NCI-H524 (cell line): ENCODE data around the gene IPPK.

Source experiments
- DNase-seq, 2 experiments: peaks; one replicate each; lab custom pipeline; 2025; lab: John Stamatoyannopoulos, UW

The IPPK gene

GRCh38 chr9:92657296-92658094 lies 12.4 kb downstream of the IPPK start:
- no peak for DNase-seq

- no peak for DNase-seq
Measured at GRCh38 chr9:92656537-92656925, 13.4 kb downstream of the IPPK start.

DNA sequence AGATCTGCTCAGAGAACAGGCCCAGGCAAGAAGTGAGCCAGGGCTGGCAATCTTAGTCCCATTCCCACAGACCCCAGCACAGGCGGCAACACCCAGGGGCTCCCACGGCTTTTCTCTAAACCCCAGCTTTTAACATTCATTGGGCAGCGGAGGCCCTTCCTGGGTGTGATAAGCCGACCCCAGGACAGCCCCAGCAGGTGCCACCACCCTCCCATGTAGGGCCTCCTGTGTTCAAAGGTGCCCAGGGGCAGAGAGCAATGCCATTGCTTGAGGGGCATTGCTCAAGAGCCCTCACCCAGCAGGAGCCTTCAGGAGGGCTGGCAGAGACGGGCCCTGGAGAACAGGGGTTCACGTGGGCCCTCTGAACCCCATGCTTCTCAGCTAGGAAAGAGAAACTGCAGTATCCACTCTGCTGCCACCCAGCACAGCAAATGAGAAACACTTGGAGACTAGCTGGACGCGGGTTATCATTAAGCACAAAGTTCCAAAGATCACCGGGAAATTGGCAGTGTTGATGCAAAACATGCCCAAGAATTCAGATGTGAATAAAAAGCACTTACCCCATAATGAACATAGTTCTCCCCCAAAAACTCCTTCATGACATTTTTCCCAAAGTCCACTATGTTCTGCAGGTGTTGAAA lies 13.9 kb downstream of the IPPK start:
- no peak for DNase-seq

DNA sequence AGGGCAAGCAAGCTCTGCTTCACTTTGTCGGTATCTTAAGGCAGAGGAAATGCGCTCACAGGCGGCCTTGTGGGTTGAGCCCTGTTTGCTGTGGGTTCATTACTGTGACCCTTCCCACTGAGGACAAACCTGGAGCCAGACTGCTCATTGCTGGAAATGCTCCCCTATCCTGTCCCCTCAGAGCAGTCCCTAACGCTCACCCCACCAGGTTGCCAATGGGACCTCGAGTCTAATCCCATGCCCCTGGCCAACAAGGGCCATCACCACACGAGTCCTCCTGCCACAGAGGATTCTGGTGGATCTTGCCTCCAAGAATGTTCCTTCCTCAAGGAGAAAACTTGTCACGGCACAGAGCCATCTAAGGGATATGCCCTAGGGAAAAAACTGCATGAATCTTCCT lies 14.6 kb downstream of the IPPK start:
- DNase-seq: no peak

GRCh38 chr9:92654481-92655301 lies 15.2 kb downstream of the IPPK start:
- no peak for DNase-seq

GRCh38 chr9:92652461-92652860 lies 17.5 kb downstream of the IPPK start:
- DNase-seq: no peak

DNA sequence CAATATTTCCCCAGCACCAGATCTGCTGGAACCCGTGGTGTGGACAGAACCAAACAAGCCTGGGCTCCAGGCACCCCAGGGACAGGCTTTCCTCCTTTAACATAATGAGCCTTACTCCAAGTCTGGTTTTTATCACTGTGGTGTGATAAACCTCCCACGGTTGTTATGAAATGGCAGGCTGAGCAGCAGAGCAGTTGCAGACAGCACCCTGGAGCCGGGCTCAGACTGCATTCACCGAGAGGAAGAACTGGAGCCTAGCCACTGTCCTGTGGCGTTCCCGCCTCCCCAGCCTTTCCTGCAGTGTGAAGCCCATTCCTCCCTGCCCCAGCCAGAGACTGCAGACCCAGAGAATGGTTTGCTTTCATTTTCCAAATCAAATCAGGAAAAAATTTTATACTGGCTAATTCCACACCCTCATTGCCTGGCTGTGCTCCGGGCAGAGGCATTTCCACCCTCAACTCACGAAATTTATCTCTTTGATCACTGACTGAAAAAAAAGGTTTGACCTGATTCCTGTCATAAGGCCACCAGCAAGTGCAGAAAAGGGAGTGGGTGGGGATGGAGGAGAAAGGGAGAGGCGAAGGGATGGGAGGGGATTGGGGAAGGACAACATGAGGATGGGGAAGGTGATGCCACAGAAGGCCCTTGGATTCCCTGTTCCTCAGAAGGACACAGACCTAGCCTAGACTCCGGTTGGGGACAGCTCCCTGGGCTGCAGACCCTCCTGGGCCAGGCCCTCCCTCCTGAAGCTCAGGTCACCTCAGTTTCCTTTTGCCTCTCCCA lies 18.9 kb downstream of the IPPK start:
- DNase-seq: no peak

GRCh38 chr9:92650296-92650695 lies 19.6 kb downstream of the IPPK start:
- DNase-seq: no peak

DNA sequence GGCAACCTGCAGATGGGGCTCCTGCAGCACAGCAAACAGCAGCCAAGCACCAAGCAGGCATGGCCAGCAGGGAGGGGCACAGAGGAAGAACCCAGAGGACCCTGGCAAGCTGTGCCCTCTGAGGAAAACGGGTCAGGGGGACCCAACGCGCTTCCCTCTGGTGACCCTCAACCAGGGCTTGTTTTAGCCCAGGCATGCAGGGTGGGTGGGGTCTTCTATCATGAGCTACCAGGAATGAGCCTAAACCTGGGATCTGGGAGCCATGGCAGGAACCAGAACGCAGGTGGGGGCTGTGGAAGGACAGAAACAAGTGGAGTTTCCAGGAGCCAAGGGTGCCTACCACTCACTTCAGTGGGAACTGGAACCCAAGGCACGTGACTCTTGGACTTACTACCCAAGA lies 20.9 kb downstream of the IPPK start:
- no peak for DNase-seq

- DNase-seq: no peak
Measured at GRCh38 chr9:92648474-92648971, 21.4 kb downstream of the IPPK start.

DNA sequence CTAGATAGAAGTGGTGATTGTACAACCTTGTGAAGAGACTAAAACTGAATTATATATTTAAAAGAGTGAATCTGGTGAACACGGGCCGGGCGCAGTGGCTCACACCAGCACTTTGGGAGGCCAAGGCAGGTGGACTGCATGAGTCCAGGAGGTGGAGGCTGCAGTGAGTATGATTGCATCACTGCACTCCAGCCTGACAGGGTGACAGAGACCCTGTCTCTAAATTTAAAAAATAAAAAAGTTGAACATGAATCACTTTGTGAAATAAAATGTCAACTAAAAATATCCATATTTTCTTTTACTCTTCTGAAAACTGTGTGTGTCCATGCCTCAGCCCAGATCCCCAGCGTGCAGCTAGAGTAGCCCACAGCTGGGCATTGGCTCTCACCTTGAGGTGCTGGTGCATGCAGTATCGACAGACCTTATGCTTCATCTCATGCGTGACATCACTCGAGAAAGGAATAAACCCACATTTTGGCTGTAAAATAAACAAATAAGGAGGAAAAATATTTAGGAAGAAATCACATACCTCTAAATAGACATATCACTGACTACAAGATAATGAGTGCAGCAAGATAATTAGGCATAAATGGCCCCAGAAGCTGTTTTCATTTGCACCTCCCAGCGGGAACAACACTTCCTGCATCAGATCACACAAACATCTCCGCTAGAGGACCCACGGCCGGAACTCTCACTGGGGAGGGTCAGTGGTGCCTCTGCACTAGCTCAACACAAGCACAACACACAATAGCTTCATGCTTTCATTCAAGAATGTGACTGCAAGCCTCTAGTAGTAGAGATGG lies 22.1 kb downstream of the IPPK start:
- no peak for DNase-seq

GRCh38 chr9:92645041-92645440 lies 24.9 kb downstream of the IPPK start:
- no peak for DNase-seq

DNA sequence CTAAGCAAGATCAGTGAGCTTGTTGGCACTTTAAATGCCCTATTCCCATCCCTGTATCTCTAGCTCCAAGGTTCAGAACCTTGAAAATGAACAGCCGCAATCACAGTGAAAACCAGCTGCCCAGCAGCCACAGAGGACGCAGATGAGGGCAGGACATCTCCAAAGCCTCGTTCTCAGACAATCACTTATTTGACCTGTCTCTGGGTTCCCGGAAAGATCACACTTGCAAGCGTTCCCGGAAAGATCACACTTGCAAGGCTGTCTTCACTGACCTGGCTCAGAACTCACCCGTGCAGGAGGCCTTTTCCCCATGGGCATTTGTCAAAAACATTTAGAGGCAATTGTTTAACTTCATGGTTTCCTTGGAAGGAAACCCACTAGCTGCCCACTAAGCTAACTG lies 25.7 kb downstream of the IPPK start:
- DNase-seq: no peak

DNA sequence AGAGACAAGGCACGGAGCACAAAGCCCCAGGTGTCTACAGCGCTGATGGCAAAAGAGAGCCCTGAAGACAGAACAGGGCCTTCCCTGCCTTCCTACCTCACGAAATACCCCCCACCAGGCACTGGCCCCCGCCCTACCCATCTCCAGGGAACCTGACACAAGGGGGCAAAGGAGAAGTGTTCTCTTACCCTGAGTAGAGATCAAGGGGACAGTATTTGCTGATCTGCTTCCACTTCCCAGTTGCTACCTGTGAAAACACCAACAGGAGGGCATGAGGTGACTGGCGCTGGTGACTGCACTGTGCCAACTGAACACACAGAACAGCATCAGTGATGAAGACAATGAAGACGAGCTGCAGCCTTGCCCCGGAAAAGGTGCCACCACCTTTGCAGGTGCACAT lies 27.4 kb downstream of the IPPK start:
- DNase-seq: no peak

DNA sequence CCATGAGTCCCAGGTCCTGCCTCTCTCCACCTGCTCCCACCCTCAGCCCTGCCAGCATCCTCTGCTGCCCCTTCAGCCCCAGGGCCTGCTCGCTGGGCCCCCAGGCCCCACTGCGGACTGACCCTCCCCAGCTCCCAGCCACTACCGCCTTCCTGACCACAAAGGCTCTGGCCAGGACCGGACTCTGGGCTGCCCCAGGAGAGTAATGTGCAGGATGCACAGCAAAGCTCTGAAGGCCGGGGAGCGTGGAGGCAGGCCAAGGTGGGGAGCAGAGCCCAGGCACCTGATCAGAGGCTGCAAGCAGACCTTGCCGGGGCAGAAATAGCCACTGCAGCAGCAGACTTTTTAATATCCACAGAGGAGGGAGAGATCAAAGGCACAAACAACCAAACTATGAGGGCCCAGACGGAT lies 27.9 kb downstream of the IPPK start:
- no peak for DNase-seq

DNA sequence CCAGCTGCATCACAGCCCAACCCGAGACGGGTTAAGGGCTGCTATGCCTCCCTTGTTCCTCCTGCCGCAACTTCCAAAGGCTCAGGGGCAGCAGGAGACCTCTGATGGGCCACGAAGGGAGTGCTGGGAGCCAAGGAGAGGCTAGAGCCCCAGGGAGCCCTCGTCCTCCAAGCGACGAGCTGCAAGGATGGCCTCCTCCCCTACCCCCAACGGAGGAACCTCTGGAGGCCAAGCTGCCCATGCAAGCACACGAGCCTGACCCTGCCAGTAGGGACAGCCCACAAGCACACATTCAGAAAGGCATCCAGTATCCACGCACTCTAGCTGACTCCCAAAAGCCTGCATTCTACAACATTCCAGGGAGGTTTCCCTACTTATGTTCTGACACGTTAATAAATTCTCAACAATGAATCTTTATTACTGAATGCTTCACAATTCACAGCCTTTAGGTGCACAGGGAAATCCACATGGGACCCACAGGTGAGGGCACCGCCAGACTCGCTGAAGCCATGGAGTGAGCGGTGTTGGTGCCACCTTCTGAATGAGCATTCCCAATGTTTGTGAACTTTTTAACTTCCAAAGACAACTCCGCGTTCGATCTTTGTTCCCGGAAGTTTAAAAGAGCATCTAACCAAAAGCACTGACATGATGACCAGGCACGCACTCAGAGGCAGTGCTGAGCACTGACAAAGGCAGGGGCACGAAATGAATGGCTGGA lies 28.7 kb downstream of the IPPK start:
- DNase-seq: no peak

DNA sequence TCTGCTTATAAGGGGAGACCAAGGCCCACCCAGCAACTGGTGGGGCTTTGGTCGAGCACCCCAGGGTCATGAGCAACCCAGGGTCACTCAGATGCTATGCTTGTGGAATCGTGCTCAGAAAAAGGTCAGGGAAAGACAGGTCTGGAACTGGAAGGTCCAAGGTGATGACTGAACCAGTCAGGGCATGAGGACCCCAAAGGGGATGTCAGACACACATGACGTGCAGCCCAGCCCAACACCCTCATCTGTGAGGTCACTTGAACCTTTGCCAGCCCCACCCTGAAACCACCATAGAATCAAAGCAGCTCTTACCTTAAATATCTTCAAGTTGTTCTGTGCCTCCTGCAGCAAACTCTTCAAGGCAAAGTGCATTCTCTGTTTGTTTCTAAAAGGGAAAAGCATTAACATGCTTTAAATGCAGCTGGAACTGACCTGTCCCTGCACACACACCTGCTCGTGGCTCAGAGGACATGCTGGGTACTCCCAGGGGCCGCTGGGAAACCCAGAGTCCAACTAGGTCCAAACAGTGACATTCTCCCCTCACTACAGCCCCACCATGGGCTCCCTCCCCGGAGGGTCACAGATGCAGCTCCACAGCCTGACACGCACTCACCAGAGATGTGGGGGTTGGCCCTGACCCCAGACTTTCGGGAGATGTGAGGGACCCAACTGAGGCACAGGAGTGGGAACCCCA lies 29.4 kb downstream of the IPPK start:
- DNase-seq: no peak

DNA sequence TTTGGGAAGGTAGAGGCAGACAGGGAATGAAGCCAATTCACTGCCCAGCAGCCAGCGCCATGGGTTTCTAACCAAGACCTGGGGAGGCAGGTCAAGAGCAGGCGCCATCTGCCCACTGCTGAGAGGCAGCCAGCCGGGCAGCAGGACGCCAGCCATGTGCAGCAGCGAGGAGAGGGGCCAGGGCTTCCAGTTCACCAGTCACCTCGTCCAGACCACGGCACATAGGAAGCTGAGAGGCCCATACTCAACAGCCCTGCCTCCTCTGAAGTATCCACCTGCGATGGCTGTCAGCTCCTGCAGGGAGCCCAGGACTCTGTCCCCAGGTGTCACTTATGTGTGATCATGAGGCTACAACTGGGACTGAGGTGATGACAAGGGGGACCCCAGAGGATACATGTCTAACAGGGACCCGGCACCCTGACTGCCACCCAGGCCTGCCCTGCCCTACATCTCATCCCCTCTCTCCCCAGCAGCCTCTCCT lies 30.1 kb downstream of the IPPK start:
- peak; percentile 35 to 58 for DNase-seq

DNA sequence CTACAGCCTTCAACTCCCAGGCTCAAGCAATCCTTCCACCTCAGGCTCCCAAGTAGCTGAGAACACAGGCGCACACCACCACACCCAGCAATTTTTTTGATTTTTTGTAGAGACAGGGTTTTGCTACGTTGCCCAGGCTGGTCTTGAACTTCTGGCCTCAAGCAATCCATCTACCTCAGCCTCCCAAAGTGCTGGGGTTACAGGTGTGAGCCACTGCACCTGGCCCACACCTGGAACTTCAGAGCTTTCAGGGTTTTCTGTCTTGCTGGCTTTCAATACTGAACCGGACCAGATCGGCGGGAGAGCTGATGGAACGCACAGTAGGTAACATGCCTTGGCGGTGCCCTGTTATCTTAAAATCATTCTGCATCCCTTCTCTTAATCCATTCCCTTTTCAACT lies 30.8 kb downstream of the IPPK start:
- no peak for DNase-seq
